ENCODE data around the gene ZSCAN20.

The ZSCAN20 gene

DNA sequence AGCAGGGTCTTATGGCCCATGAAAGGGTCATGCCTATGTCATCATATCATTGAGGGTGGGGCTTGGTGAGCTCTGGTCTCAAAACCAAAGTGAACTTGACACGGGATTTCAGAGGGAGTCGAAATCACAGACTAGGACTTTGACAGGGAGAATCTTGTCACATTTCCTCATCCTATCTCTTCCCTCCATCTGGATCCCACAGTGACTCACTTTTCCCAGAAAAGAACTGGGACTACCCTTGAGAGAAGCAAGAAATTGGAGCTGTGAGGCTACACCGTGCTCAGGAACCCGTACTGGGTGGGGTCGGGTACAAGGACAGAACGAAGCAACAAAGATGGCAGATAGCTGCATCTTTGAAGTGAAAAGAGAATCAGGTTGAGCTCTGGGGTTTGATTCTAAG lies 69.5 kb downstream of the ZSCAN20 start:
- no peak for DNase-seq

Data from NCI-H2171 (cell line).